Heart left ventricle (tissue), 16 donors: ENCODE measurements around the gene AIG1. TPM values are rescaled to one million over a fixed set of nuclear protein-coding genes. Genes with fewer than 3 reads are reported as not detected.
"Not testable (repeated sequence)": the region's sequence is repeated elsewhere in the genome, so short reads cannot be mapped to it uniquely, and the experiment has no call there.

Source experiments
- ATAC-seq, 4 donors: fragments of 200-7000 bp; cut with Tn5 transposase; one replicate each; pipeline ENCODE4 v1.9.1; 2020 to 2022; ENCODE audit warnings: moderate library complexity in 4 of 4, mild to moderate bottlenecking in 3 of 4, moderate number of reproducible peaks in 1 of 4
- DNase-seq, 5 donors: peaks; one replicate each; pipeline ENCODE4 v3.0.0-alpha.2; 2020
- H3K27ac ChIP-seq, 12 donors: fragments of 200-600 bp; sonication (generic) in 4 of 12; one replicate each; pipeline versions ENCODE4 v1.5.0 to v1.8.0; 2016 to 2022; ENCODE audit warnings: mild to moderate bottlenecking in 2 of 12
- H3K27me3 ChIP-seq, 9 donors: fragments of 200-600 bp; sonication (generic) in 2 of 9; one replicate each; pipeline versions ENCODE4 v1.5.1 to v1.8.0; 2016 to 2022; ENCODE audit warnings: mild to moderate bottlenecking in 3 of 9
- H3K36me3 ChIP-seq, 9 donors: fragments of 200-600 bp; sonication (generic) in 2 of 9; one replicate each; pipeline versions ENCODE4 v1.5.0 to v1.8.0; 2018 to 2022; ENCODE audit warnings: mild to moderate bottlenecking in 2 of 9
- H3K4me1 ChIP-seq, 12 donors: fragments of 200-600 bp; sonication (generic) in 4 of 12; one replicate each; pipeline versions ENCODE4 v1.5.0 to v1.8.0; 2016 to 2022; ENCODE audit warnings: mild to moderate bottlenecking in 3 of 12
- H3K4me3 ChIP-seq, 12 donors: fragments of 200-600 bp; sonication (generic) in 4 of 12; one replicate each; pipeline versions ENCODE4 v1.5.0 to v1.8.0; 2017 to 2022; ENCODE audit warnings: mild to moderate bottlenecking in 9 of 12, moderate library complexity in 4 of 12
- H3K9me3 ChIP-seq, 12 donors: fragments of 200-600 bp; sonication (generic) in 4 of 12; one replicate each; pipeline versions ENCODE4 v1.5.0 to v1.8.0; 2016 to 2022; ENCODE audit warnings: mild to moderate bottlenecking in 1 of 12
- POLR2A ChIP-seq, 2 donors: fragments of 450-650 bp; IDR thresholded peaks; one replicate each; pipeline ENCODE4 v1.6.1; 2017; ENCODE audit warnings: antibody characterized with exemption in 2 of 2, mild to moderate bottlenecking in 2 of 2, moderate library complexity in 2 of 2
- WGBS, 4 donors: extraction: QIAGEN DNeasy Blood & Tissue Kit in 2 of 4; methylation state at CpG; one replicate each; pipeline versions ENCODE4 v1.1.5 to v1.1.7; 2013 to 2018; 5-methylcytosine and 5-hydroxymethylcytosine counted together
- intact Hi-C, 10 donors: fragments of 100-400 bp; cut with DNase I; formaldehyde crosslinking; loops; one replicate each; pipeline versions ENCODE4 v1.11.1 to v1.14.2; 2022
- polyA plus RNA-seq, 2 donors: library from polyadenylated mRNA; stranded (reverse); fragments of 200-250 nt; gene quantifications; one replicate each; pipeline ENCODE4 v1.2.3, GENCODE V29; 2013
- total RNA-seq, 9 donors: library from RNA; depleted of rRNA in 2 of 9; stranded (reverse); fragments of >200 nt in 2 of 9; fragmentation: NEBNext Ultra II Directional in 3 of 9; extraction: Animal tissue kit (Norgen Biotek cat#: 25700) in 3 of 9; gene quantifications; one replicate each; pipeline versions ENCODE4 v1.1.0 to v1.2.4, GENCODE V29; 2016 to 2023
- TF ChIP-seq, protein P1 (sequence below), 12 donors: fragments of 200-600 bp; sonication (generic) in 4 of 12; IDR thresholded peaks; one replicate each; pipeline versions ENCODE4 v1.5.0 to v1.8.0; 2018 to 2022; ENCODE audit warnings: antibody characterized with exemption in 12 of 12, mild to moderate bottlenecking in 5 of 12
- donor health status: ischemic (EF 13 %, LVEDD 7.1; RV severe dilation, severe dysfunction).
- donor health status: healthy with polysubstance abuse.
- donor health status: DM: no; HTN: yes; CAD: no.
- donor health status: DM: no; HTN: no; CAD: no.
- donor health status: ischemic (EF 25% LVEDD 6.9; RV normal size, moderate dysfunction).
- donor health status: ischemic (EF 25% LVEDD 5.7; RV mildly dilated, moderate dysfunction).
- donor health status: healthy.
- donor health status: DM: yes; HTN: yes; CAD: no.
- donor health status: ischemic (EF 35%, LVEDD 5.7; RV mildly dilated, moderate dysfunction).
- donor health status: nonischemic (EF 11% LVEDD 7.7; RV severe dilation, severe dysfunction).
- donor health status: DM: yes; HTN: yes; CAD: no.
- donor health status: PGD.
- donor health status: ischemic (EF 29% LVEDD 5.4; RV normal size, mild dysfunction).
- donor health status: nonischemic (EF 23%, LVEDD 6.1; RV moderate dilation, normal function).

Gene AIG1
- total and polyA plus RNA-seq, 11 donors: 18.1 to 101 (median 64.0) TPM

DNA sequence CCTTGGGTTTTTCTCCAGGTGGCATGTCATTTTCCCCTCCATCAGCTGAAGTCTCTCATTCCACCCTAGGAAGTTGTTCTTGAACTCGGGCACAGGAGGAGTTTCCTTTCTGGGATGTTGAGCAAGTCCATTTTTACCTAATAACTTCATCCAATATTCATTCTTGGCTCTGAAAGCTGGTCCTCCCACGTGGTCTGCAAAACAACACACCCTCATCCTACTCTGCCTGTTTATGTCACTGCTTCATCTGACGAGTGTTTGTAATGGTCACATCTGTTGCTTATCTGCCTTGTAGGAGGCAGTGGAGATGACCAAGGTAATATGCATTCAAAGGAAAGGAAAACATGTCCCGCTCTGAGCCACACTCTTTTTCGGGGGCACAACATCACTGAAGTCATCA, 41.7 kb upstream of the AIG1 start:
- no peaks in the 10 kb centered on the region for H3K4me1 ChIP-seq
- no peak overlapping the region for H3K27ac ChIP-seq
- H3K27me3 ChIP-seq: no peaks in the 10 kb centered on the region
- DNase-seq (no peak), ATAC-seq (peak in 1 of 4 donors; percentile 41)
- WGBS, 4 donors: 48 to 57% (median 51%) methylated on average over 5 of the region's 5 CpGs
- H3K36me3 ChIP-seq: no peaks in the 10 kb centered on the region
- intact Hi-C loops: loop anchor here in 1 of 10 donors (10.0 kb wide), 1 partner anchor 54 kb away; no protein-coding TSS in a partner anchor
- H3K4me3 ChIP-seq: no peak overlapping the region
- TF ChIP-seq, protein P1, sequence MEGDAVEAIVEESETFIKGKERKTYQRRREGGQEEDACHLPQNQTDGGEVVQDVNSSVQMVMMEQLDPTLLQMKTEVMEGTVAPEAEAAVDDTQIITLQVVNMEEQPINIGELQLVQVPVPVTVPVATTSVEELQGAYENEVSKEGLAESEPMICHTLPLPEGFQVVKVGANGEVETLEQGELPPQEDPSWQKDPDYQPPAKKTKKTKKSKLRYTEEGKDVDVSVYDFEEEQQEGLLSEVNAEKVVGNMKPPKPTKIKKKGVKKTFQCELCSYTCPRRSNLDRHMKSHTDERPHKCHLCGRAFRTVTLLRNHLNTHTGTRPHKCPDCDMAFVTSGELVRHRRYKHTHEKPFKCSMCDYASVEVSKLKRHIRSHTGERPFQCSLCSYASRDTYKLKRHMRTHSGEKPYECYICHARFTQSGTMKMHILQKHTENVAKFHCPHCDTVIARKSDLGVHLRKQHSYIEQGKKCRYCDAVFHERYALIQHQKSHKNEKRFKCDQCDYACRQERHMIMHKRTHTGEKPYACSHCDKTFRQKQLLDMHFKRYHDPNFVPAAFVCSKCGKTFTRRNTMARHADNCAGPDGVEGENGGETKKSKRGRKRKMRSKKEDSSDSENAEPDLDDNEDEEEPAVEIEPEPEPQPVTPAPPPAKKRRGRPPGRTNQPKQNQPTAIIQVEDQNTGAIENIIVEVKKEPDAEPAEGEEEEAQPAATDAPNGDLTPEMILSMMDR (IDR thresholded peaks at IDR 0.05): no peak
- no peak for TF ChIP-seq POLR2A (IDR thresholded peaks at IDR 0.05)
- peaks cover 0 to 6% (median 0%) of the 10 kb centered on the region in 12 donors for H3K9me3 ChIP-seq

GRCh38 chr6:143020862-143021261, 39.8 kb upstream of the AIG1 start:
- not testable (repeated sequence) for DNase-seq, H3K36me3 ChIP-seq, H3K27ac ChIP-seq, H3K4me1 ChIP-seq, H3K9me3 ChIP-seq, H3K4me3 ChIP-seq, ATAC-seq, H3K27me3 ChIP-seq
- intact Hi-C loops: loop anchor here in 4 of 10 donors (5.0 to 10.0 kb wide), 3 partner anchors 126 to 546 kb away; no protein-coding TSS in a partner anchor
- 71 to 81% (median 74%) methylated on average over 2 of the region's 2 CpGs for WGBS, 4 donors

GRCh38 chr6:143021543-143021942, 39.1 kb upstream of the AIG1 start:
- WGBS, 4 donors: 94 to 95% (median 95%) methylated on average over 6 of the region's 6 CpGs
- intact Hi-C loops: loop anchor here in 4 of 10 donors (5.0 to 10.0 kb wide), 3 partner anchors 127 to 547 kb away; no protein-coding TSS in a partner anchor

DNA sequence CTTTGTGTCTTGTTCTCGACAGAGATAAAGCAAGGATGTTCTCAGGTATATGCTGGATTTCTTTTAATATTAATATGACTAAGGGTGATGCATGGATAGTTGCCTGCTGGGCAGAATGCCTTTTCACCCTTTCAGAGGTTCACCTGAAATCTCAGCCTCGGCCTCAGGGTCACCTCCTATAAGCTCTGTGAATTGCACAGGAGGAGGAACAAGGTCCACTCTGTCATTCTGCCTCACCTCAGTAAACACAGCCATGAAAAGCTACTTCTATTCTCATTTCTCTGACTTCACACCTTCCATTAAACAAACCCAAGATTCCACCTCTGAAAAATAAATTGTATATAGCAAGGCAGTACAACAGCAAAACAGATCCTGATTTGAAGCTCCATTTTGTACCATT, 38.1 kb upstream of the AIG1 start:
- intact Hi-C loops: loop anchor here in 4 of 10 donors (5.0 to 10.0 kb wide), 3 partner anchors 128 to 548 kb away; no protein-coding TSS in a partner anchor

More at GRCh38 chr6:143021543-143021942, 39.1 kb upstream of the AIG1 start:
- H3K36me3 ChIP-seq: no peaks in the 10 kb centered on the region
- DNase-seq (no peak), ATAC-seq (no peak)
- no peaks in the 10 kb centered on the region for H3K27me3 ChIP-seq
- H3K4me1 ChIP-seq: no peaks in the 10 kb centered on the region
- peaks cover 0 to 4% (median 0%) of the 10 kb centered on the region in 12 donors for H3K9me3 ChIP-seq
- H3K27ac ChIP-seq: no peak overlapping the region
- no peak overlapping the region for H3K4me3 ChIP-seq
- TF ChIP-seq POLR2A (IDR thresholded peaks at IDR 0.05): no peak
- TF ChIP-seq, protein P1 (IDR thresholded peaks at IDR 0.05): no peak

More for the DNA sequence above, 38.1 kb upstream of the AIG1 start:
- Histone ChIP-seq H3K4me3 (no peak overlapping the region), H3K9me3 (no peaks in the 10 kb centered on the region), H3K36me3 (no peaks in the 10 kb centered on the region), H3K27me3 (no peaks in the 10 kb centered on the region), H3K4me1 (no peaks in the 10 kb centered on the region), H3K27ac (no peak overlapping the region)
- TF ChIP-seq POLR2A (IDR thresholded peaks at IDR 0.05): no peak
- TF ChIP-seq, protein P1 (IDR thresholded peaks at IDR 0.05): no peak
- ATAC-seq (no peak), DNase-seq (no peak)
- WGBS, 4 donors: 67 to 97% (median 91%) methylated on average over 2 of the region's 2 CpGs
